Measurements from ENCODE around the gene ALDH1A3. TPM values are rescaled to one million over a fixed set of nuclear protein-coding genes. Genes with fewer than 3 reads are reported as not detected.

Gene ALDH1A3
- polyA plus RNA-seq, 1 of the 3 experiments (the other 2 are of a cell fraction) = 4.4 TPM

- H3K9ac ChIP-seq = no peak overlapping the region
- 91% methylated on average over 10 of the region's 10 CpGs for WGBS (ENCODE audit: low lambda C conversion rate)
- no peaks in the 10 kb centered on the region for H3K9me2 ChIP-seq
- no peak overlapping the region for H3K27ac ChIP-seq (ENCODE audit: low read depth in 2 of 2, low read length in 1 of 2)
- no peaks in the 10 kb centered on the region for H3K79me2 ChIP-seq (ENCODE audit: insufficient read depth)
- no peak overlapping the region for H3K4me2 ChIP-seq
- TF ChIP-seq USF2 (IDR thresholded peaks at IDR 0.05; ENCODE audit: borderline replicate concordance, low read depth, low read length) (no peak), TEAD4 (IDR thresholded peaks at IDR 0.05; ENCODE audit: borderline replicate concordance, insufficient read depth) (no peak), REST (IDR thresholded peaks at IDR 0.05; ENCODE audit: low read depth, low read length) (no peak), CHD2 (IDR thresholded peaks at IDR 0.05; ENCODE audit: low read length, partially characterized antibody) (no peak), TCF12 (IDR thresholded peaks at IDR 0.05) (no peak), MXI1 (IDR thresholded peaks at IDR 0.05; ENCODE audit: low read depth, low read length) (no peak), YY1 (IDR thresholded peaks at IDR 0.05; ENCODE audit: low read depth) (no peak), FOXJ3 (CRISPR knock-in tag; IDR thresholded peaks at IDR 0.05) (no peak), MEF2A (IDR thresholded peaks at IDR 0.05; ENCODE audit: borderline replicate concordance, low read depth) (no peak), POLR2AphosphoS5 (IDR thresholded peaks at IDR 0.05; ENCODE audit: low read depth, low read length) (no peak), JUND (IDR thresholded peaks at IDR 0.05) (no peak), NFIC (IDR thresholded peaks at IDR 0.05; ENCODE audit: borderline replicate concordance) (no peak), CTCF (IDR thresholded peaks at IDR 0.05) (no peak), RFX5 (IDR thresholded peaks at IDR 0.05; ENCODE audit: low read length) (no peak)
- TF ChIP-seq, protein P1, sequence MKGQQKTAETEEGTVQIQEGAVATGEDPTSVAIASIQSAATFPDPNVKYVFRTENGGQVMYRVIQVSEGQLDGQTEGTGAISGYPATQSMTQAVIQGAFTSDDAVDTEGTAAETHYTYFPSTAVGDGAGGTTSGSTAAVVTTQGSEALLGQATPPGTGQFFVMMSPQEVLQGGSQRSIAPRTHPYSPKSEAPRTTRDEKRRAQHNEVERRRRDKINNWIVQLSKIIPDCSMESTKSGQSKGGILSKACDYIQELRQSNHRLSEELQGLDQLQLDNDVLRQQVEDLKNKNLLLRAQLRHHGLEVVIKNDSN (IDR thresholded peaks at IDR 0.05; ENCODE audit: borderline replicate concordance, low read depth) = no peak
- TF ChIP-seq, protein P2, sequence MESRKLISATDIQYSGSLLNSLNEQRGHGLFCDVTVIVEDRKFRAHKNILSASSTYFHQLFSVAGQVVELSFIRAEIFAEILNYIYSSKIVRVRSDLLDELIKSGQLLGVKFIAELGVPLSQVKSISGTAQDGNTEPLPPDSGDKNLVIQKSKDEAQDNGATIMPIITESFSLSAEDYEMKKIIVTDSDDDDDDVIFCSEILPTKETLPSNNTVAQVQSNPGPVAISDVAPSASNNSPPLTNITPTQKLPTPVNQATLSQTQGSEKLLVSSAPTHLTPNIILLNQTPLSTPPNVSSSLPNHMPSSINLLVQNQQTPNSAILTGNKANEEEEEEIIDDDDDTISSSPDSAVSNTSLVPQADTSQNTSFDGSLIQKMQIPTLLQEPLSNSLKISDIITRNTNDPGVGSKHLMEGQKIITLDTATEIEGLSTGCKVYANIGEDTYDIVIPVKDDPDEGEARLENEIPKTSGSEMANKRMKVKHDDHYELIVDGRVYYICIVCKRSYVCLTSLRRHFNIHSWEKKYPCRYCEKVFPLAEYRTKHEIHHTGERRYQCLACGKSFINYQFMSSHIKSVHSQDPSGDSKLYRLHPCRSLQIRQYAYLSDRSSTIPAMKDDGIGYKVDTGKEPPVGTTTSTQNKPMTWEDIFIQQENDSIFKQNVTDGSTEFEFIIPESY (IDR thresholded peaks at IDR 0.05; ENCODE audit: borderline replicate concordance, low read depth) = no peak
- TF ChIP-seq, protein P3, sequence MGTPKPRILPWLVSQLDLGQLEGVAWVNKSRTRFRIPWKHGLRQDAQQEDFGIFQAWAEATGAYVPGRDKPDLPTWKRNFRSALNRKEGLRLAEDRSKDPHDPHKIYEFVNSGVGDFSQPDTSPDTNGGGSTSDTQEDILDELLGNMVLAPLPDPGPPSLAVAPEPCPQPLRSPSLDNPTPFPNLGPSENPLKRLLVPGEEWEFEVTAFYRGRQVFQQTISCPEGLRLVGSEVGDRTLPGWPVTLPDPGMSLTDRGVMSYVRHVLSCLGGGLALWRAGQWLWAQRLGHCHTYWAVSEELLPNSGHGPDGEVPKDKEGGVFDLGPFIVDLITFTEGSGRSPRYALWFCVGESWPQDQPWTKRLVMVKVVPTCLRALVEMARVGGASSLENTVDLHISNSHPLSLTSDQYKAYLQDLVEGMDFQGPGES (IDR thresholded peaks at IDR 0.05; ENCODE audit: low read depth, low read length) = no peak
- H3K9me3 ChIP-seq = peaks cover 5% of the 10 kb centered on the region
- no peak overlapping the region for H3K4me3 ChIP-seq (ENCODE audit: low read depth in 2 of 2, low read length in 1 of 2)
- H3F3A ChIP-seq (replicated peaks; ENCODE audit: insufficient read depth) = no peaks in the 10 kb centered on the region
- no peak overlapping the region for H2AFZ ChIP-seq (ENCODE audit: low read depth)
- H3K27me3 ChIP-seq (ENCODE audit: insufficient read depth) = no peaks in the 10 kb centered on the region
- H4K20me1 ChIP-seq (ENCODE audit: insufficient read depth) = no peaks in the 10 kb centered on the region
- peaks cover 2 to 6% of the 10 kb centered on the region in 2 experiments for H3K36me3 ChIP-seq (replicated peaks in 1 of 2; ENCODE audit: control insufficient read depth in 1 of 2, insufficient read depth in 2 of 2, low read length in 1 of 2)
- H3K4me1 ChIP-seq (ENCODE audit: control insufficient read depth in 1 of 2, insufficient read depth in 2 of 2, low read depth in 1 of 2, low read length in 1 of 2) = peaks cover 0 to 2% of the 10 kb centered on the region in 2 experiments; a peak in 1 of 4 replicates
- no peak for DNase-seq
- POLR2A ChIA-PET = no interaction called here
- CTCF ChIA-PET = interaction anchor here (0.9 to 3.0 kb wide), 3 partner anchors 13 to 97 kb away, joined by 3 to 9 read pairs (median 3); no protein-coding TSS in a partner anchor
These were observed 31.5 kb downstream of the ALDH1A3 start for GRCh38 chr15:100911086-100911485.
